NCI-H748 (cell line): ENCODE data around the gene ADISSP.

Source experiments
- DNase-seq: peaks from one replicate; lab custom pipeline; 2025; ENCODE audit not compliant: unreplicated experiment; lab: John Stamatoyannopoulos, UW

ADISSP gene

GRCh38 chr20:3755814-3756480 lies 11.6 kb downstream of the ADISSP start:
- no peak for DNase-seq

GRCh38 chr20:3755269-3755668 lies 12.3 kb downstream of the ADISSP start:
- no peak for DNase-seq

GRCh38 chr20:3754276-3754630 lies 13.3 kb downstream of the ADISSP start:
- no peak for DNase-seq

- DNase-seq = no peak
Measured at GRCh38 chr20:3753501-3754275, 13.9 kb downstream of the ADISSP start.

GRCh38 chr20:3753098-3753497 lies 14.5 kb downstream of the ADISSP start:
- DNase-seq = peak; percentile 79

GRCh38 chr20:3752386-3752759 lies 15.2 kb downstream of the ADISSP start:
- no peak for DNase-seq

- peak; percentile 96 for DNase-seq
Measured at GRCh38 chr20:3751675-3752385, 15.7 kb downstream of the ADISSP start.

GRCh38 chr20:3751305-3751674 lies 16.3 kb downstream of the ADISSP start:
- DNase-seq = no peak

GRCh38 chr20:3749689-3750531 lies 17.6 kb downstream of the ADISSP start:
- peak; percentile 92 for DNase-seq

GRCh38 chr20:3749087-3749688 lies 18.4 kb downstream of the ADISSP start:
- no peak for DNase-seq

GRCh38 chr20:3748073-3748472 lies 19.5 kb downstream of the ADISSP start:
- no peak for DNase-seq

- DNase-seq = no peak
Measured at GRCh38 chr20:3747471-3747870, 20.1 kb downstream of the ADISSP start.

GRCh38 chr20:3745686-3746173 lies 21.8 kb downstream of the ADISSP start:
- DNase-seq = no peak

GRCh38 chr20:3744806-3745685 lies 22.5 kb downstream of the ADISSP start:
- peak; percentile 87 for DNase-seq

GRCh38 chr20:3744037-3744436 lies 23.5 kb downstream of the ADISSP start:
- no peak for DNase-seq

- DNase-seq = no peak
Measured at GRCh38 chr20:3743251-3743650, 24.3 kb downstream of the ADISSP start.

- DNase-seq = no peak
Measured at GRCh38 chr20:3741836-3742458, 25.6 kb downstream of the ADISSP start.

GRCh38 chr20:3740615-3741301 lies 26.8 kb downstream of the ADISSP start:
- DNase-seq = no peak
